NCI-H345 (cell line): Measurements from ENCODE around the gene UBAC1.

Source experiments
- DNase-seq: peaks from one replicate; lab custom pipeline; 2025; lab: John Stamatoyannopoulos, UW

The UBAC1 gene

GRCh38 chr9:135883410-135884089, 77.6 kb downstream of the UBAC1 start:
- no peak for DNase-seq
